Measurements from ENCODE around the gene KLRK1. TPM values are rescaled to one million over a fixed set of nuclear protein-coding genes. Genes with fewer than 3 reads are reported as not detected.

The KLRK1 gene
- total RNA-seq (2021; ENCODE audit: unreplicated experiment) (2.3 TPM), Bru-seq, nascent RNA (percentile 71 among the genes with signal in this experiment), BruChase-seq, experiment 1, labeled RNA remaining after a 6-hour chase (percentile 92 among the genes with signal in this experiment), BruChase-seq, experiment 2, labeled RNA remaining after a 2-hour chase (percentile 91 among the genes with signal in this experiment)
- polyA plus RNA-seq (2012) = 2.2 and 3.7 TPM in 2 replicates
- long read RNA-seq = 0 reads

- H3K9ac ChIP-seq (ENCODE audit: low read length) = no peak within 1 kb of the TSS
- peaks cover 17 to 32% of the 10 kb centered on the region in 2 experiments for H3K4me1 ChIP-seq (ENCODE audit: control insufficient read depth in 1 of 2, insufficient read depth in 2 of 2, low read length in 2 of 2)
- H3K27me3 ChIP-seq (ENCODE audit: insufficient read depth, low read length) = no peaks in the 10 kb centered on the region
- RAD21 ChIA-PET (ENCODE audit: low non-redundant PET in 1 of 2, low total read pairs in 2 of 2, uncharacterized antibody in 2 of 2, unreplicated experiment in 2 of 2) = no interaction called here
- POLR2A ChIA-PET = no interaction called here
- intact Hi-C loops (cut with micrococcal nuclease) = no loop called here
- ATAC-seq (no peak), DNase-seq (ENCODE audit: low read depth, low spot score) (no peak)
- H2AFZ ChIP-seq (ENCODE audit: low read depth, low read length, poor library complexity, severe bottlenecking) = no peak within 1 kb of the TSS
- H3K79me2 ChIP-seq (ENCODE audit: insufficient read depth, low read length) = no peaks in the 10 kb centered on the region
- no peak within 1 kb of the TSS for H3K4me3 ChIP-seq (replicated peaks in 1 of 2; ENCODE audit: low read depth in 1 of 2, low read length in 2 of 2)
- H3K27ac ChIP-seq (ENCODE audit: low read depth, low read length) = no peak within 1 kb of the TSS
- H4K20me1 ChIP-seq (ENCODE audit: insufficient read depth) = no peaks in the 10 kb centered on the region
- no peaks in the 10 kb centered on the region for H3K36me3 ChIP-seq (ENCODE audit: control insufficient read depth in 1 of 2, insufficient read depth in 2 of 2, low read length in 2 of 2)
- no peaks in the 10 kb centered on the region for H3K9me3 ChIP-seq (ENCODE audit: control insufficient read depth in 1 of 2, insufficient read depth in 1 of 2, low read depth in 1 of 2, low read length in 2 of 2)
- no peak for TF ChIP-seq ZFX (IDR thresholded peaks at IDR 0.05)
- no peak for TF ChIP-seq SP1 (IDR thresholded peaks at IDR 0.05; ENCODE audit: low read depth)
- no peak for TF ChIP-seq EZH2phosphoT487 (IDR thresholded peaks at IDR 0.05; ENCODE audit: borderline replicate concordance)
- TF ChIP-seq FOSL1 (IDR thresholded peaks at IDR 0.05; ENCODE audit: low read depth) = no peak
- no peak for TF ChIP-seq EZH2 (IDR thresholded peaks at IDR 0.05)
- TF ChIP-seq SIN3A (IDR thresholded peaks at IDR 0.05; ENCODE audit: low read depth) = no peak
- TF ChIP-seq POLR2A (IDR thresholded peaks at IDR 0.05; ENCODE audit: borderline replicate concordance, extremely low read depth, insufficient read depth, insufficient read length) = no peak
- TF ChIP-seq JUND (IDR thresholded peaks at IDR 0.05) = no peak
- no peak for TF ChIP-seq YY1 (IDR thresholded peaks at IDR 0.05; ENCODE audit: extremely low read depth, insufficient replicate concordance, low read depth, low read length)
- TF ChIP-seq ATF3 (IDR thresholded peaks at IDR 0.05) = no peak
- no peak for TF ChIP-seq CTCF (IDR thresholded peaks at IDR 0.05 in 2 of 3, conservative IDR thresholded peaks at IDR 0.05 in 1 of 3; ENCODE audit: borderline replicate concordance in 1 of 3, insufficient read depth in 1 of 3, low read depth in 2 of 3, low read length in 2 of 3)
- no peak for TF ChIP-seq CEBPB (IDR thresholded peaks at IDR 0.05; ENCODE audit: low read depth)
- TF ChIP-seq SRF (IDR thresholded peaks at IDR 0.05; ENCODE audit: low read depth) = no peak
- TF ChIP-seq TCF7L2 (IDR thresholded peaks at IDR 0.05; ENCODE audit: borderline replicate concordance, extremely low read depth, insufficient read depth, insufficient read length) = no peak
- no peak for TF ChIP-seq ELF1 (IDR thresholded peaks at IDR 0.05; ENCODE audit: borderline replicate concordance, low read depth)
- TF ChIP-seq RAD21 (IDR thresholded peaks at IDR 0.05; ENCODE audit: low read depth) = no peak
- TF ChIP-seq POLR2AphosphoS5 (IDR thresholded peaks at IDR 0.05; ENCODE audit: low read depth, low read length) = no peak
- no peak for TF ChIP-seq ZBTB33 (IDR thresholded peaks at IDR 0.05; ENCODE audit: extremely low read depth, insufficient replicate concordance, low read length)
- TF ChIP-seq REST (IDR thresholded peaks at IDR 0.05; ENCODE audit: low read depth) = no peak
- BruUV-seq (replicated peaks) = no TSS peak
- CTCF ChIA-PET = no interaction called here
- H3K9me2 ChIP-seq (ENCODE audit: insufficient read depth) = no peaks in the 10 kb centered on the region
- H3K4me2 ChIP-seq (ENCODE audit: low read length) = no peak within 1 kb of the TSS
Observed at GRCh38 chr12:10389904-10390303, at the start of gene KLRK1. Gene KLRK1 (minus strand): TSS chr12:10390041. CDS start chr12:10388810, 1,231 bp downstream.

Measured in HCT116 (cell line).